Adipocyte (in vitro differentiated cells): ENCODE results near the gene CAPRIN2.

Experiments
- DNase-seq: peaks from one replicate; pipeline ENCODE4 v3.0.0-alpha.2; 2015; ENCODE audit warnings: low read depth
- H3K27me3 ChIP-seq: replicated peaks from 2 replicates; pipeline ENCODE4 v1.7.0; 2013; ENCODE audit warnings: mild to moderate bottlenecking, low read length, moderate library complexity; ENCODE audit not compliant: control insufficient read depth, insufficient read depth
- H3K36me3 ChIP-seq: 2 replicates; pipeline ENCODE4 v1.7.0; 2013; ENCODE audit warnings: low read length, mild to moderate bottlenecking, moderate library complexity; ENCODE audit not compliant: control insufficient read depth, insufficient read depth, severe bottlenecking
- H3K4me1 ChIP-seq: 2 replicates; pipeline ENCODE4 v1.7.0; 2013; ENCODE audit warnings: mild to moderate bottlenecking, low read length, moderate library complexity; ENCODE audit not compliant: control insufficient read depth, insufficient read depth
- H3K4me3 ChIP-seq: 2 replicates; pipeline ENCODE4 v1.7.0; 2013; ENCODE audit warnings: mild to moderate bottlenecking, low read length, moderate library complexity
- H3K9ac ChIP-seq: 2 replicates; pipeline ENCODE4 v1.7.0; 2013; ENCODE audit warnings: mild to moderate bottlenecking, low read length, moderate library complexity
- H3K9me3 ChIP-seq: 2 replicates; pipeline ENCODE4 v1.7.0; 2013; ENCODE audit warnings: mild to moderate bottlenecking, low read length, moderate library complexity; ENCODE audit not compliant: control insufficient read depth

Gene CAPRIN2

GRCh38 chr12:30785630-30786029, 30.9 kb upstream of the CAPRIN2 start:
- H3K9ac ChIP-seq, result no peak overlapping the region
- no peaks in the 10 kb centered on the region for H3K27me3 ChIP-seq
- DNase-seq, result no peak
- no peaks in the 10 kb centered on the region for H3K4me1 ChIP-seq
- peaks cover 4% of the 10 kb centered on the region for H3K9me3 ChIP-seq
- no peaks in the 10 kb centered on the region for H3K36me3 ChIP-seq
- H3K4me3 ChIP-seq, result no peak overlapping the region

- H3K36me3 ChIP-seq, result no peaks in the 10 kb centered on the region
- H3K27me3 ChIP-seq, result no peaks in the 10 kb centered on the region
- no peaks in the 10 kb centered on the region for H3K4me1 ChIP-seq
- H3K9me3 ChIP-seq, result peaks cover 4% of the 10 kb centered on the region
- no peak overlapping the region for H3K9ac ChIP-seq
- H3K4me3 ChIP-seq, result no peak overlapping the region
- DNase-seq, result no peak
These were observed 29.8 kb upstream of the CAPRIN2 start for GRCh38 chr12:30784508-30784907.

GRCh38 chr12:30783946-30784345, 29.2 kb upstream of the CAPRIN2 start:
- H3K9me3 ChIP-seq, result peaks cover 4% of the 10 kb centered on the region
- DNase-seq, result no peak
- H3K4me3 ChIP-seq, result no peak overlapping the region

GRCh38 chr12:30782316-30783173, 27.8 kb upstream of the CAPRIN2 start:
- no peak for DNase-seq
- Histone ChIP-seq H3K9ac (no peak overlapping the region), H3K27me3 (no peaks in the 10 kb centered on the region), H3K4me3 (no peak overlapping the region), H3K36me3 (no peaks in the 10 kb centered on the region), H3K9me3 (peaks cover 4% of the 10 kb centered on the region), H3K4me1 (no peaks in the 10 kb centered on the region)

More at GRCh38 chr12:30783946-30784345, 29.2 kb upstream of the CAPRIN2 start:
- H3K27me3 ChIP-seq, result no peaks in the 10 kb centered on the region
- no peak overlapping the region for H3K9ac ChIP-seq
- H3K36me3 ChIP-seq, result no peaks in the 10 kb centered on the region
- H3K4me1 ChIP-seq, result no peaks in the 10 kb centered on the region

GRCh38 chr12:30779578-30779977, 24.8 kb upstream of the CAPRIN2 start:
- Histone ChIP-seq H3K4me3 (no peak overlapping the region), H3K27me3 (no peaks in the 10 kb centered on the region), H3K9me3 (peaks cover 3% of the 10 kb centered on the region), H3K9ac (no peak overlapping the region), H3K4me1 (no peaks in the 10 kb centered on the region), H3K36me3 (no peaks in the 10 kb centered on the region)
- no peak for DNase-seq

GRCh38 chr12:30779178-30779577, 24.4 kb upstream of the CAPRIN2 start:
- no peak overlapping the region for H3K4me3 ChIP-seq
- DNase-seq, result no peak
- no peaks in the 10 kb centered on the region for H3K9me3 ChIP-seq
- H3K9ac ChIP-seq, result no peak overlapping the region
- no peaks in the 10 kb centered on the region for H3K36me3 ChIP-seq
- H3K27me3 ChIP-seq, result no peaks in the 10 kb centered on the region
- H3K4me1 ChIP-seq, result no peaks in the 10 kb centered on the region

- Histone ChIP-seq H3K27me3 (no peaks in the 10 kb centered on the region), H3K9ac (no peak overlapping the region), H3K9me3 (no peaks in the 10 kb centered on the region), H3K36me3 (no peaks in the 10 kb centered on the region), H3K4me3 (no peak overlapping the region), H3K4me1 (no peaks in the 10 kb centered on the region)
- no peak for DNase-seq
These were observed 19.8 kb upstream of the CAPRIN2 start for GRCh38 chr12:30774599-30774998.

- no peak for DNase-seq
- H3K4me3 ChIP-seq, result no peak overlapping the region
- H3K9ac ChIP-seq, result no peak overlapping the region
- no peaks in the 10 kb centered on the region for H3K4me1 ChIP-seq
- no peaks in the 10 kb centered on the region for H3K9me3 ChIP-seq
- no peaks in the 10 kb centered on the region for H3K36me3 ChIP-seq
- H3K27me3 ChIP-seq, result no peaks in the 10 kb centered on the region
These were observed 15.1 kb upstream of the CAPRIN2 start for GRCh38 chr12:30769802-30770201.

GRCh38 chr12:30764251-30764650, 9.5 kb upstream of the CAPRIN2 start:
- Histone ChIP-seq H3K9me3 (no peaks in the 10 kb centered on the region), H3K36me3 (peaks cover 3% of the 10 kb centered on the region), H3K4me3 (no peak overlapping the region), H3K4me1 (no peaks in the 10 kb centered on the region), H3K27me3 (no peaks in the 10 kb centered on the region), H3K9ac (no peak overlapping the region)
- no peak for DNase-seq

GRCh38 chr12:30763053-30763452, 8.3 kb upstream of the CAPRIN2 start:
- H3K36me3 ChIP-seq, result peaks cover 3% of the 10 kb centered on the region
- H3K4me3 ChIP-seq, result no peak overlapping the region
- H3K9me3 ChIP-seq, result no peaks in the 10 kb centered on the region
- no peaks in the 10 kb centered on the region for H3K4me1 ChIP-seq
- H3K9ac ChIP-seq, result no peak overlapping the region
- no peaks in the 10 kb centered on the region for H3K27me3 ChIP-seq
- no peak for DNase-seq

- H3K4me1 ChIP-seq, result no peaks in the 10 kb centered on the region
- H3K4me3 ChIP-seq, result no peak overlapping the region
These were observed 7.0 kb upstream of the CAPRIN2 start for GRCh38 chr12:30761730-30762129.

GRCh38 chr12:30757316-30757715, 2.6 kb upstream of the CAPRIN2 start:
- DNase-seq, result no peak
- H3K9ac ChIP-seq, result no peak overlapping the region
- no peaks in the 10 kb centered on the region for H3K27me3 ChIP-seq
- H3K9me3 ChIP-seq, result no peaks in the 10 kb centered on the region
- H3K36me3 ChIP-seq, result peaks cover 3% of the 10 kb centered on the region
- H3K4me1 ChIP-seq, result peaks cover 18% of the 10 kb centered on the region
- no peak overlapping the region for H3K4me3 ChIP-seq

More at GRCh38 chr12:30761730-30762129, 7.0 kb upstream of the CAPRIN2 start:
- DNase-seq, result no peak
- Histone ChIP-seq H3K9me3 (no peaks in the 10 kb centered on the region), H3K9ac (no peak overlapping the region), H3K36me3 (peaks cover 3% of the 10 kb centered on the region), H3K27me3 (no peaks in the 10 kb centered on the region)
